NCI-H187 (cell line): ENCODE measurements around the gene RBM15.

Experiments used
- DNase-seq, 2 experiments: peaks; one replicate each; lab custom pipeline; 2025; lab: John Stamatoyannopoulos, UW

RBM15 gene

GRCh38 chr1:110356379-110356778, 17.2 kb downstream of the RBM15 start:
- DNase-seq = no peak

GRCh38 chr1:110360431-110360830, 21.3 kb downstream of the RBM15 start:
- DNase-seq = no peak

- no peak for DNase-seq
Observed at GRCh38 chr1:110361856-110362255, 22.7 kb downstream of the RBM15 start.

- no peak for DNase-seq
Observed at GRCh38 chr1:110364221-110364620, 25.0 kb downstream of the RBM15 start.

GRCh38 chr1:110370827-110371226, 31.6 kb downstream of the RBM15 start:
- no peak for DNase-seq

GRCh38 chr1:110375490-110375889, 36.3 kb downstream of the RBM15 start:
- no peak for DNase-seq

- DNase-seq = no peak
Observed at GRCh38 chr1:110380672-110381283, 41.6 kb downstream of the RBM15 start.

- no peak for DNase-seq
Observed at GRCh38 chr1:110383251-110383990, 44.2 kb downstream of the RBM15 start.

- DNase-seq = no peak
Observed at GRCh38 chr1:110384581-110385321, 45.6 kb downstream of the RBM15 start.

- DNase-seq = no peak
Observed at GRCh38 chr1:110385369-110385768, 46.2 kb downstream of the RBM15 start.

- no peak for DNase-seq
Observed at GRCh38 chr1:110387048-110387754, 48.0 kb downstream of the RBM15 start.

- no peak for DNase-seq
Observed at GRCh38 chr1:110390096-110390495, 50.9 kb downstream of the RBM15 start.

GRCh38 chr1:110390692-110391245, 51.6 kb downstream of the RBM15 start, which contains the start of gene SLC16A4:
Gene SLC16A4 (minus strand): TSS chr1:110391026. CDS start chr1:110389323, 1,703 bp downstream.
- DNase-seq = no peak

GRCh38 chr1:110393286-110393685, 54.1 kb downstream of the RBM15 start:
- no peak for DNase-seq

GRCh38 chr1:110393691-110394492, 54.7 kb downstream of the RBM15 start:
- DNase-seq = no peak

- no peak for DNase-seq
Observed at GRCh38 chr1:110394493-110394820, 55.3 kb downstream of the RBM15 start.
